Suprapubic skin (tissue), 4 donors: ENCODE measurements around the gene SECTM1. TPM values are rescaled to one million over a fixed set of nuclear protein-coding genes. Genes with fewer than 3 reads are reported as not detected.

Source experiments
- DNase-seq, 2 donors: peaks; one replicate each; pipeline ENCODE4 v3.0.0-alpha.2; 2019; ENCODE audit warnings: low spot score in 2 of 2
- H3K27ac ChIP-seq: fragments of 200-600 bp; sonication (generic); one replicate; pipeline ENCODE4 v1.5.1; 2019
- H3K27me3 ChIP-seq: fragments of 200-600 bp; sonication (generic); one replicate; pipeline ENCODE4 v1.5.1; 2019
- H3K36me3 ChIP-seq: fragments of 200-600 bp; sonication (generic); one replicate; pipeline ENCODE4 v1.5.1; 2019
- H3K4me1 ChIP-seq: fragments of 200-600 bp; sonication (generic); one replicate; pipeline ENCODE4 v1.5.1; 2019
- H3K4me3 ChIP-seq: fragments of 200-600 bp; sonication (generic); one replicate; pipeline ENCODE4 v1.5.1; 2019; ENCODE audit warnings: mild to moderate bottlenecking
- H3K9me3 ChIP-seq: fragments of 200-600 bp; sonication (generic); one replicate; pipeline ENCODE4 v1.5.1; 2019
- EP300 ChIP-seq: sonication (generic); formaldehyde crosslinking; IDR thresholded peaks from one replicate; pipeline ENCODE4 v1.6.1; 2017; ENCODE audit warnings: antibody characterized with exemption
- POLR2A ChIP-seq, 2 donors: fragments of 450-650 bp; IDR thresholded peaks; one replicate each; pipeline ENCODE4 v1.6.1; 2017; ENCODE audit warnings: antibody characterized with exemption in 2 of 2, mild to moderate bottlenecking in 2 of 2, moderate library complexity in 2 of 2
- POLR2AphosphoS5 ChIP-seq, 3 donors: sonication (generic); formaldehyde crosslinking; IDR thresholded peaks; one replicate each; pipeline ENCODE4 v1.6.1; 2017; ENCODE audit warnings: antibody characterized with exemption in 3 of 3
- WGBS: methylation state at CpG from one replicate; pipeline ENCODE4 v1.1.5; 2018; 5-methylcytosine and 5-hydroxymethylcytosine counted together
- total RNA-seq, 4 donors: library from RNA; depleted of rRNA; stranded (reverse); fragments of >200 nt; gene quantifications; one replicate each; pipeline ENCODE4 v1.1.0, GENCODE V29; 2016
- TF ChIP-seq, protein P1 (sequence below), 2 donors: fragments of 200-600 bp in 1 of 2; fragments of 450-650 bp in 1 of 2; sonication (generic) in 1 of 2; IDR thresholded peaks; one replicate each; pipeline ENCODE4 v1.5.1; 2016 to 2019; ENCODE audit warnings: antibody characterized with exemption in 2 of 2, mild to moderate bottlenecking in 1 of 2, moderate library complexity in 1 of 2

The SECTM1 gene
- total RNA-seq, 4 donors from 2014 or later = 9.5 to 37.8 (median 16.6) TPM

DNA sequence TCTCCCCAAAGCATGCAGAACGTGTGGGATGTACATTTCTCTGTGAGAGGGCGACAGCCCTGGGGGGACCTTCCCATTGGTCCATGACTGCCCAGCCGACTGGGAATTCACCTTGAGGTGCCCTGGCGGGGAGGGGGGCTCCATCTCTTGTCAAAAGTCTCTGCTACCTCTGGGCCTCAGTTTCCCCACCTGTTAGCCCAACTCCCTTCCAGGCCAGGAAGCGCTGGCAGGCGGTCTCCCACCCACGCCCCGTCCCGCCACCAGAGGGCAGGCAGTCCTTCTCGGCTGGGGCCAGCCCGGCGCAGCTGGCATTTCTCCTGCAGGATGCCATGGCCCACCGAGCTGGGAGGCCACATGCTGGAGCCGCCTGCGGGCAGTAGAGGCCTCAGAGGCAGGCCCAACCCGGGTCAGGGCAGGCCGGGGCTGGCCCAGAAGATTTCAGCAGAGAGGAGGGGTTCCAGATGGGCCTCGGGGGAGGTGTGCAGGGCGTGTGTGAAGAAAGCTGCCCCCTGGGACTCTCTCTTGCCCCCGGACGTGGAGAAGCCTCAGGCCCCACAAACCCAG lies 32.8 kb downstream of the SECTM1 start:
- Histone ChIP-seq H3K4me1 (peaks cover 51% of the 10 kb centered on the region), H3K4me3 (no peak overlapping the region), H3K27ac (no peak overlapping the region), H3K9me3 (no peaks in the 10 kb centered on the region), H3K27me3 (no peaks in the 10 kb centered on the region), H3K36me3 (no peaks in the 10 kb centered on the region)
- 71% methylated on average over 5 of the region's 21 CpGs for WGBS
- no peak for TF ChIP-seq POLR2AphosphoS5 (IDR thresholded peaks at IDR 0.05)
- TF ChIP-seq, protein P1, sequence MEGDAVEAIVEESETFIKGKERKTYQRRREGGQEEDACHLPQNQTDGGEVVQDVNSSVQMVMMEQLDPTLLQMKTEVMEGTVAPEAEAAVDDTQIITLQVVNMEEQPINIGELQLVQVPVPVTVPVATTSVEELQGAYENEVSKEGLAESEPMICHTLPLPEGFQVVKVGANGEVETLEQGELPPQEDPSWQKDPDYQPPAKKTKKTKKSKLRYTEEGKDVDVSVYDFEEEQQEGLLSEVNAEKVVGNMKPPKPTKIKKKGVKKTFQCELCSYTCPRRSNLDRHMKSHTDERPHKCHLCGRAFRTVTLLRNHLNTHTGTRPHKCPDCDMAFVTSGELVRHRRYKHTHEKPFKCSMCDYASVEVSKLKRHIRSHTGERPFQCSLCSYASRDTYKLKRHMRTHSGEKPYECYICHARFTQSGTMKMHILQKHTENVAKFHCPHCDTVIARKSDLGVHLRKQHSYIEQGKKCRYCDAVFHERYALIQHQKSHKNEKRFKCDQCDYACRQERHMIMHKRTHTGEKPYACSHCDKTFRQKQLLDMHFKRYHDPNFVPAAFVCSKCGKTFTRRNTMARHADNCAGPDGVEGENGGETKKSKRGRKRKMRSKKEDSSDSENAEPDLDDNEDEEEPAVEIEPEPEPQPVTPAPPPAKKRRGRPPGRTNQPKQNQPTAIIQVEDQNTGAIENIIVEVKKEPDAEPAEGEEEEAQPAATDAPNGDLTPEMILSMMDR (IDR thresholded peaks at IDR 0.05) = peak; percentile 40 to 72
- peak in 1 of 2 donors; percentile 82 for DNase-seq

DNA sequence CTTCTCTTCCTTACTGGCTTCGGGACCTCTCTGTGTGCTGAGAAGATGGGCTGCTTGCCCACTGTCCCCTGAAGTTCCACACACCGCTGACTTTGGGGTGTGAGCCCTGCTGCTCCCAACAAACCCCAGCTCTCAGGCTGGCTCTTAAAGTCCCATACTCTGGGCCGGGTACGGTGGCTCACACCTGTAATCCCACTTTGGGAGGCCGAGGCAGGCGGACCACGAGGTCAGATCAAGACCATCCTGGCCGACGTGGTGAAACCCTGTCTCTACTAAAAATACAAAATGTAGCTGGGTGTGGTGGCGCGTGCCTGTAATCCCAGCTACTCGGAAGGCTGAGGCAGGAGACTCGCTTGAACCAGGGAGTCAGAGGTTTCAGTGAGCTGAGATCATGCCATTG lies 33.3 kb downstream of the SECTM1 start:
- Histone ChIP-seq H3K27ac (no peak overlapping the region), H3K4me3 (no peak overlapping the region), H3K9me3 (no peaks in the 10 kb centered on the region), H3K27me3 (no peaks in the 10 kb centered on the region), H3K4me1 (peaks cover 52% of the 10 kb centered on the region), H3K36me3 (no peaks in the 10 kb centered on the region)
- 92% methylated on average over 9 of the region's 13 CpGs for WGBS
- no peak for TF ChIP-seq POLR2AphosphoS5 (IDR thresholded peaks at IDR 0.05)
- TF ChIP-seq, protein P1 (IDR thresholded peaks at IDR 0.05) = no peak
- DNase-seq = peak in 1 of 2 donors; percentile 63

DNA sequence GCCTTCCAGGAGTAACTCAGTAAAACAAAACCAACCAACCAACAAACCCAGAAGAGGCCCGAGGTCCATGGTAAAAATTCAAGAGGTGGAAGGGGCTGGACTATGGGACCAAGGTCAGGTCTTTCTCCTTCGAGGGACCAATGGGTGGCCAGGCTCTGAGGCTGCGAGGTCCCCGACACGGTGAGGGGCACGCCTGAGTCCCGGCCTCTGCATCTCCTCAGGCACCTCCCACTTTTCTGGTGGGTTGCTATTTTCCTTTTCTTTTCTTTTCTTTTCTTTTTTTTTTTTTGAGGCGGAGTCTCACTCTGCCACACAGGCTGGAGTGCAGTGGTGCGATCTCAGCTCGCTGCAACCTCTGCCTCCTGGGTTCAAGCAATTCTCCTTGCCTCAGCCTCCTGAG lies 34.1 kb downstream of the SECTM1 start:
- Histone ChIP-seq H3K4me3 (no peak overlapping the region), H3K27ac (no peak overlapping the region), H3K36me3 (no peaks in the 10 kb centered on the region), H3K27me3 (no peaks in the 10 kb centered on the region), H3K9me3 (no peaks in the 10 kb centered on the region), H3K4me1 (peaks cover 56% of the 10 kb centered on the region)
- peak in 1 of 2 donors; percentile 60 for DNase-seq
- TF ChIP-seq POLR2A (IDR thresholded peaks at IDR 0.05) (no peak), POLR2AphosphoS5 (IDR thresholded peaks at IDR 0.05) (no peak), EP300 (no peak)
- TF ChIP-seq, protein P1 (IDR thresholded peaks at IDR 0.05) = no peak
- 90% methylated on average over 10 of the region's 10 CpGs for WGBS

DNA sequence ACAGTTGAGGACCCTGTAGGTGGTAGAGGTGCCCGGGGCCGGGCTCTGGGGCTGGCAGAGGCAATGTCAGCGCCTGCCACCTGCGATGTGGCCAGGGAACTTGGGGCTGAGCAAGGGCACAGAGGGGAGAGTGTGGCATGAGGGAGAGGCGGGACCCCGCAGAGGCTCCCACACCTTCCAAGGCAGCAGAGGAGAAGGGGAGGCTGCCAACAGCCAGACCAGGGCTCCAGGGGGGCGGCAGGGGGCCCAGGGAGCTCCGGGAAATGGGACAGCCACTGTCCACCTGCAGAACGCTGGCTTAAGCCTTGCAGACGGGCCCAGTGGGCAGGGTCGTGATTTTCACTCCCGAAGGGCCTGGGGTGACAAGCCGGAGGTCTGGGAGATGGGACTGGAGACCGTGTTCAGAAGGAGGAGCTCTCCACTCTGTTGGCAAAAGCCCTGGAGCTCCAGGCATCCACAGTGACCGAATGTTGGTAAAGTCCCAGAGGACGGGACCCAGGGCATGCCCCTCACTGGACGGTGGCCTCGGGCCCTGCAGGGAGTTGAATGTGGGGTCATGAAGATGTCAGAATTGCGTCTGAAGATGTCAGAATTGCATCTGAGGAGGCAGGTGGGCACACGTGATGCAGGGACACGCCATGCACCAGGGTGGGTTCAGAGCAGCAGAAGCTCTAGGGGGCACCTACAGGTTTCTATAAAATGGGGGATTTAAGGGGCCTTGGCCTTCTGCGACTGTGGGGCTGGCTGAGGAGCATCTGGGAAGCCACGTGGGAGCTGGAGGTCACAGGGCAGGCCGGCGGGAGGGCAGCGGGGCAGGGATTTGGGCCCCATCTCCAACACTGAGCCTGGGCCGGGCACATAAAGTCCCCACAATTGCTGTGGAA lies 34.8 kb downstream of the SECTM1 start:
- Histone ChIP-seq H3K27me3 (no peaks in the 10 kb centered on the region), H3K27ac (peak overlapping the region; percentile 86), H3K4me3 (peak overlapping the region; percentile 45), H3K36me3 (no peaks in the 10 kb centered on the region), H3K4me1 (peaks cover 62% of the 10 kb centered on the region), H3K9me3 (no peaks in the 10 kb centered on the region)
- peak in 1 of 2 donors; percentile 67 for DNase-seq
- TF ChIP-seq, protein P1 (IDR thresholded peaks at IDR 0.05) = no peak
- TF ChIP-seq EP300 (no peak), POLR2A (IDR thresholded peaks at IDR 0.05) (peak in 1 of 2 donors; percentile 4)
- 73% methylated on average over 20 of the region's 27 CpGs for WGBS
